SK-N-SH (cell line): Measurements from ENCODE around the gene SCRG1. TPM values are rescaled to one million over a fixed set of nuclear protein-coding genes. Genes with fewer than 3 reads are reported as not detected.
A peak's percentile ranks its signal among the peaks of the same experiment; 100 is the strongest.

ENCODE experiments used
- CTCF ChIA-PET: fragments of 300-600, 350-600 bp; formaldehyde crosslinking; extraction: SDS; loops from one replicate; lab custom pipeline; 2021; lab: Yijun Ruan, JAX
- POLR2A ChIA-PET: fragments of 350-600 bp; sonication (Branson Sonifier 250); formaldehyde crosslinking; extraction: SDS; loops from one replicate; lab custom pipeline; 2020; ENCODE audit warnings: antibody characterized with exemption, inconsistent platforms; lab: Yijun Ruan, JAX
- DNase-seq: peaks from one replicate; pipeline ENCODE4 v3.0.0; 2012
- H2AFZ ChIP-seq: fragments of 200-600 bp; sonication (generic); 2 replicates; pipeline ENCODE4 v1.8.1; 2016; ENCODE audit warnings: antibody characterized with exemption, mild to moderate bottlenecking, low read depth
- H3F3A ChIP-seq: fragments of 200-600 bp; sonication (generic); replicated peaks from 2 replicates; pipeline ENCODE3; 2016; ENCODE audit warnings: antibody characterized with exemption, mild to moderate bottlenecking; ENCODE audit not compliant: insufficient read depth
- H3K27ac ChIP-seq, 2 experiments: fragments of 200-500 bp in 1 of 2; fragments of 200-600 bp in 1 of 2; sonication (Bioruptor generic) in 1 of 2; sonication (generic), shearing (Covaris generic) in 1 of 2; 2 replicates each; pipeline versions ENCODE4 v1.5.1 to v1.6.1; 2014 to 2016; ENCODE audit warnings: low read depth in 2 of 2, inconsistent platforms in 1 of 2, low read length in 1 of 2, mild to moderate bottlenecking in 1 of 2, mixed read lengths in 1 of 2
- H3K27me3 ChIP-seq: fragments of 200-600 bp; sonication (generic), shearing (Covaris generic); 2 replicates; pipeline ENCODE4 v1.6.1; 2016; ENCODE audit warnings: mixed run types; ENCODE audit not compliant: insufficient read depth
- H3K36me3 ChIP-seq, 2 experiments: fragments of 200-500 bp in 1 of 2; fragments of 200-600 bp in 1 of 2; sonication (Bioruptor generic) in 1 of 2; sonication (generic) in 1 of 2; replicated peaks in 1 of 2; 2 replicates each; pipeline versions ENCODE3 to v1.5.1; 2014 to 2016; ENCODE audit warnings: low read length in 1 of 2, mild to moderate bottlenecking in 1 of 2; ENCODE audit not compliant: insufficient read depth in 2 of 2, control insufficient read depth in 1 of 2
- H3K4me1 ChIP-seq, 2 experiments: fragments of 200-500 bp in 1 of 2; fragments of 200-600 bp in 1 of 2; sonication (Bioruptor generic) in 1 of 2; sonication (generic), shearing (Covaris generic) in 1 of 2; 2 replicates each; pipeline versions ENCODE4 v1.5.1 to v1.6.1; 2014 to 2016; ENCODE audit warnings: low read depth in 1 of 2, low read length in 1 of 2, mixed run types in 1 of 2; ENCODE audit not compliant: insufficient read depth in 2 of 2, control insufficient read depth in 1 of 2
- H3K4me2 ChIP-seq: fragments of 200-600 bp; sonication (generic), shearing (Covaris generic); 2 replicates; pipeline ENCODE4 v1.6.1; 2017; ENCODE audit warnings: mixed run types
- H3K4me3 ChIP-seq, 2 experiments: fragments of 200-500 bp in 1 of 2; fragments of 200-600 bp in 1 of 2; sonication (Bioruptor generic) in 1 of 2; sonication (generic), shearing (Covaris generic) in 1 of 2; 2 replicates each; pipeline versions ENCODE4 v1.5.1 to v1.8.1; 2014 to 2016; ENCODE audit warnings: low read depth in 2 of 2, inconsistent platforms in 1 of 2, low read length in 1 of 2, mild to moderate bottlenecking in 1 of 2, mixed read lengths in 1 of 2, moderate library complexity in 1 of 2
- H3K79me2 ChIP-seq: fragments of 200-600 bp; sonication (generic); 2 replicates; pipeline ENCODE4 v1.8.1; 2017; ENCODE audit warnings: mild to moderate bottlenecking; ENCODE audit not compliant: insufficient read depth
- H3K9ac ChIP-seq: fragments of 200-600 bp; sonication (generic); 2 replicates; pipeline ENCODE4 v1.6.1; 2017; ENCODE audit warnings: mixed run types
- H3K9me2 ChIP-seq: fragments of 200-600 bp; sonication (generic); 2 replicates; pipeline ENCODE4 v1.6.1; 2017; ENCODE audit warnings: mixed run types
- H3K9me3 ChIP-seq: fragments of 200-600 bp; sonication (generic); 2 replicates; pipeline ENCODE4 v1.6.1; 2017; ENCODE audit warnings: mixed run types, mild to moderate bottlenecking, moderate library complexity
- H4K20me1 ChIP-seq: fragments of 200-600 bp; sonication (generic); 2 replicates; pipeline ENCODE4 v1.6.1; 2017; ENCODE audit warnings: mild to moderate bottlenecking, mixed run types; ENCODE audit not compliant: insufficient read depth
- FOXJ3 ChIP-seq: sonication (generic); formaldehyde crosslinking; IDR thresholded peaks from 2 replicates; pipeline ENCODE4 v1.5.1; 2020; ENCODE audit warnings: mild to moderate bottlenecking, missing genetic modification reagents
- GATA2 ChIP-seq: sonication (generic); formaldehyde crosslinking; IDR thresholded peaks from 2 replicates; pipeline ENCODE4 v1.5.0; 2020; ENCODE audit warnings: mild to moderate bottlenecking, missing genetic modification reagents
- MAX ChIP-seq: IDR thresholded peaks from 2 replicates; pipeline ENCODE4 v1.4.0; 2012; ENCODE audit warnings: low read depth
- NFIC ChIP-seq: IDR thresholded peaks from 2 replicates; pipeline ENCODE4 v1.4.0; 2012; ENCODE audit warnings: borderline replicate concordance
- PBX3 ChIP-seq: IDR thresholded peaks from 2 replicates; pipeline ENCODE4; 2012
- RCOR1 ChIP-seq: fragments of 150-350 bp; IDR thresholded peaks from 2 replicates; pipeline ENCODE4 v1.6.1; 2017; ENCODE audit warnings: antibody characterized with exemption, low read length
- REST ChIP-seq: IDR thresholded peaks from 2 replicates; pipeline ENCODE4 v1.6.1; 2012; ENCODE audit warnings: mild to moderate bottlenecking, low read depth, low read length, moderate library complexity
- RFX5 ChIP-seq: IDR thresholded peaks from 2 replicates; pipeline ENCODE4 v1.6.1; 2012; ENCODE audit warnings: mild to moderate bottlenecking, improper control_type of control experiment, low read length
- RXRA ChIP-seq: IDR thresholded peaks from 2 replicates; pipeline ENCODE4 v1.4.0; 2012; ENCODE audit warnings: low read depth, mild to moderate bottlenecking, borderline replicate concordance
- SIN3A ChIP-seq: IDR thresholded peaks from 2 replicates; pipeline ENCODE4 v1.6.1; 2012; ENCODE audit warnings: low read depth, mild to moderate bottlenecking, low read length, moderate library complexity, borderline replicate concordance
- TAF1 ChIP-seq: IDR thresholded peaks from 2 replicates; pipeline ENCODE4 v1.6.1; 2012; ENCODE audit warnings: low read depth, mild to moderate bottlenecking, low read length, moderate library complexity, borderline replicate concordance
- TEAD4 ChIP-seq: IDR thresholded peaks from 2 replicates; pipeline ENCODE4 v1.4.0; 2012; ENCODE audit warnings: mild to moderate bottlenecking, borderline replicate concordance; ENCODE audit not compliant: insufficient read depth
- USF2 ChIP-seq: fragments of 150-350 bp; IDR thresholded peaks from 2 replicates; pipeline ENCODE4 v1.6.1; 2017; ENCODE audit warnings: antibody characterized with exemption, low read length, low read depth, borderline replicate concordance
- ZBTB33 ChIP-seq: IDR thresholded peaks from 2 replicates; pipeline ENCODE4 v1.4.0; 2012; ENCODE audit warnings: low read depth, borderline replicate concordance
- WGBS: methylation state at CpG from one replicate; pipeline ENCODE4 v1.1.6; 2017; ENCODE audit warnings: low lambda C conversion rate; 5-methylcytosine and 5-hydroxymethylcytosine counted together
- polyA plus RNA-seq, 3 experiments: library from polyadenylated mRNA; depleted of rRNA; stranded (reverse); fragments of >200 nt; gene quantifications; 2 replicates each; pipeline ENCODE4 v1.2.3, GENCODE V29; 2012

Gene SCRG1
- polyA plus RNA-seq, 1 of the 3 experiments (the other 2 are of a cell fraction): 0.16 TPM

- peak; percentile 49; the same call in 1 of the 2 replicates for TF ChIP-seq TEAD4
- no peak for TF ChIP-seq TAF1
- peak; percentile 87 for TF ChIP-seq PBX3
- no peak for TF ChIP-seq FOXJ3
- TF ChIP-seq MAX: no peak
- no peak for TF ChIP-seq USF2
These were observed 37.2 kb upstream of the SCRG1 start (continued) for GRCh38 chr4:173436149-173436579.

- CTCF ChIA-PET: interaction anchor here (2.0 kb wide), 1 partner anchor 14 kb away, joined by 15 read pairs; no protein-coding TSS in a partner anchor
- Histone ChIP-seq H3K27ac (no peak overlapping the region), H3F3A (no peaks in the 10 kb centered on the region), H4K20me1 (no peaks in the 10 kb centered on the region), H3K4me1 (peaks cover 8 to 12% of the 10 kb centered on the region in 2 experiments; a peak in 3 of 4 replicates), H3K9me2 (no peaks in the 10 kb centered on the region), H3K36me3 (no peaks in the 10 kb centered on the region), H3K9ac (no peak overlapping the region), H3K9me3 (no peaks in the 10 kb centered on the region), H3K27me3 (no peaks in the 10 kb centered on the region), H3K4me3 (no peak overlapping the region), H3K79me2 (no peaks in the 10 kb centered on the region), H3K4me2 (no peak overlapping the region), H2AFZ (no peak overlapping the region)
- 90% methylated on average over 7 of the region's 7 CpGs for WGBS
- DNase-seq: no peak
- no peak for TF ChIP-seq REST
- POLR2A ChIA-PET: no interaction called here
These were observed 35.3 kb upstream of the SCRG1 start for GRCh38 chr4:173434231-173434630.

- Histone ChIP-seq H3K4me1 (peaks cover 8 to 12% of the 10 kb centered on the region in 2 experiments; a peak in 3 of 4 replicates), H2AFZ (no peak overlapping the region), H3K4me3 (no peak overlapping the region), H3K4me2 (no peak overlapping the region), H3F3A (no peaks in the 10 kb centered on the region), H3K79me2 (no peaks in the 10 kb centered on the region), H4K20me1 (no peaks in the 10 kb centered on the region), H3K9me3 (no peaks in the 10 kb centered on the region), H3K27me3 (no peaks in the 10 kb centered on the region), H3K9ac (no peak overlapping the region), H3K9me2 (no peaks in the 10 kb centered on the region), H3K27ac (no peak overlapping the region), H3K36me3 (no peaks in the 10 kb centered on the region)
- TF ChIP-seq RCOR1: no peak
- no peak for TF ChIP-seq NFIC
- no peak for TF ChIP-seq FOXJ3
- no peak for TF ChIP-seq SIN3A
- no peak for TF ChIP-seq GATA2 (CRISPR knock-in tag)
- no peak for TF ChIP-seq RFX5
- TF ChIP-seq USF2: no peak
- TF ChIP-seq RXRA: no peak
- no peak for TF ChIP-seq ZBTB33
- POLR2A ChIA-PET: no interaction called here
- WGBS: 73% methylated on average over 3 of the region's 3 CpGs
- CTCF ChIA-PET: interaction anchor here (0.9 to 2.0 kb wide), 3 partner anchors 10 to 114 kb away, joined by 3 to 15 read pairs (median 3); no protein-coding TSS in a partner anchor
- no peak for DNase-seq
These were observed 34.5 kb upstream of the SCRG1 start for GRCh38 chr4:173433447-173433846.
